HS-27A (cell line): ENCODE data around the gene QPCT.

ENCODE experiments used
- DNase-seq: peaks from one replicate; pipeline ENCODE4 v3.0.0-alpha.2; 2012; ENCODE audit warnings: low read depth, missing footprints

QPCT gene

DNA sequence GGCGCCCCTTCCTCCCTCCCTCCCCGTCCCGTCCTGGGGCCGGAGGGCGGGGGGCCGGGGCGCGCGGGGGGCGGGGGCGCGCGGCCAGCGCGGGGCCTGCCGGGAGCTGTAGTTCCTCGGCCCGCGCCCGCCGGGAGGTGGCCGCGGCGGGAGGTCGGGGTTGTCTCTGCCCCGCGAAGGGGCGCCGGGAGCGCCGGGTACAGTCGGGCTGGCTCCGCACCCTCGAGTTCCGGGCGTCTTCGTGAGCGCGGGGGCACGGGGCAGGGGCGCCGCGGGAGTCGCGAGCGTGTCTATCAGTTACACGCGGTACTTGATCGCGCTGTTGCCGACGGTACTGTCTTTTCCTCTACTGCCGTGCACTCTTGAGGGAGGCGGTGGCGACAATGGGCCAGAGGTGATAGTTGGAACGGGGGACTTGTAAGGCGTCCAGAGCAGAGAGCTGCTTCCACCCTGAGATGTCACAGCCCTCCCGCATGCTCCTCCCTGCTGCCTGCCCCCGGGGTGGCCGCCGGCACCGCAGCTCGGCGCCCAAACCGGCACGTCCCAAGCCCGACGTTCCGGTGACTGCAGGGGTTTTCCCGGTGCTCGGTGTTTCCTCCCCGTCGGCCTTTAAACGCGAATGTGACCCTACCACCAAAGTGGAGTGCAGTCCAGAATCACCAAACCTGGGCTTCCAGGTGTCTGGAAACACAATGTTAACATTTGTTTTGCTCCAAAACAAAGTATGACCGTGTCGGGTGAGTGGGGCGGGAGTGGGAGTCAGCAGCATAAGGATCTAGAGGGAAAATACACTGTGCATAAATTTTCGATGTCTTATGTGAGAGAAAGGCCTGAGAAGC lies 19.4 kb upstream of the QPCT start, which contains the start of gene PRKD3:
PRKD3 (minus strand) TSS at position 48 of the 839 bp plus-strand sequence. CDS start 8,309 bp downstream, outside the sequence.
- no peak for DNase-seq

DNA sequence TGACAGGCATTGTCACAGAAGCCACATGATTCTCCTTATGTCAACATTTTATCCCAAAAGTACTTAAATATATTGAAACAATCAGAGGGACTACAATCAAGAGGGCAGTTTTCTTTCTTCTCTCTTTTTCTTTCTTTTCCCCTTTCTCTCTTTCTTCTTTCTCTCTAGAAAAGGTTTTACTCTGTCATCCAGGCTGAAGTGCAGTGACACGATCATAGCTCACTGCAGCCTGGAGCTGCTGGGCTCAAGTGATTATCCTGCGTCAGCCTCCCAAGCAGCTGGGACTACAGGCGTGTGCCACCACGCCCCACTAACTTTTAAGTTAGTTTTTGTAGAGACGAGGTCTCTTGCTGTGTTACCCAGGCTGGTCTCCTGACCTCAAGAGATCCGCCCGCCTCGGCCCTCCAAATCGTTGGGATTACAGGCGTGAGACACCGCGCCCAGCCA lies 18.8 kb upstream of the QPCT start:
- no peak for DNase-seq

DNA sequence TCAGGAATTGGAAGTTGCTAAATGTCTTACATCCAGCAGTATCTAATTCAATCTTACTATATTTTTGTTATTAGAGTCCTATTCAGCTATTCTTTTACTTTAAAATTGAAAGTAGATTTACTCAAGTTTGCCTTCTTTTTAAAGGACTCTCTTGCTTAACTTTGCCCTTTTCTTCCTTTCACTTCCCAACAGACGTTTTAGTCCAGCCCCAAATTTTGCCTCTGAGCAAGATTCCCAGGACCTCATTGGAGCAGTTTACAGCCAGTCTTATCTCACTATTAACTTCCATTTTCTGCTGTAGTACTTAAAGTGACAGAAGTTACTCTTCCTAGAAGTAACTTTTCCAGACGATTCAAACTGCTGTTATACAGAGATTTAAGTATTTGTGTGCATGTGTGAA lies 18.1 kb upstream of the QPCT start:
- DNase-seq: no peak

DNA sequence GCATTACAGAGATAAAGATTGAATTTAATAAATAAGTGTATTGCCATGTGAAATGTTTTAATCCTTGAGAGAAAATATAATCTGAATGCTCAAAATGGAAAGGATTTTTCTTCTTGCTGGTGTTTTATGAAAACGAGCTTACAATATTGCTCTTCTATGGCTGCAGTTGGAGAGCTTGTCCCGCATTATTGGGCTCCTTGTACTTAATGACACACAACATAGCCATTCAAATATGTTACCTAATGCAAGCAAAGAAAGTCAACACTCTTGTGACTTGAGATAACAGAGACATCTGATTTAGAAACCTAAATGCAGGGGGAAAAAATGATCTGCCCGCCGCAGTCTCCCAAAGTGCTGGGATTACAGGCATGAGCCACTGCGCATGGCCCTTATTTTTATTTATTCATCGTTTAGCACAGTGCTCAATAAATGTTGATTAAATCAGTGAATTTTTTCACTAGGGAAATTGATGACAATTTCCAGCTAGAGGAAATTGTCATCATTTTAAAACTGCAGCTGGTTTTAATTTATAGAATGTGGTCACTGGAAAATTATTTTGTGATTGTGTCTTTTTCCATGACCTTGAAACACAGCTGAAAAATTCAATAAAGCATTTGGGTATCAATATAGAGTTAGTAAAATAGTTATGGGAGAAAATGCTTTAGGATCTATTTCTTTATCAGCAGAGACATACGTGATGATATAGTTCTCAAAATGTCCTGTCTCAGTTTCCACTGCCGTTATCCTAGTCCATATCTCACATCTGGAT lies 17.4 kb upstream of the QPCT start:
- DNase-seq: no peak

DNA sequence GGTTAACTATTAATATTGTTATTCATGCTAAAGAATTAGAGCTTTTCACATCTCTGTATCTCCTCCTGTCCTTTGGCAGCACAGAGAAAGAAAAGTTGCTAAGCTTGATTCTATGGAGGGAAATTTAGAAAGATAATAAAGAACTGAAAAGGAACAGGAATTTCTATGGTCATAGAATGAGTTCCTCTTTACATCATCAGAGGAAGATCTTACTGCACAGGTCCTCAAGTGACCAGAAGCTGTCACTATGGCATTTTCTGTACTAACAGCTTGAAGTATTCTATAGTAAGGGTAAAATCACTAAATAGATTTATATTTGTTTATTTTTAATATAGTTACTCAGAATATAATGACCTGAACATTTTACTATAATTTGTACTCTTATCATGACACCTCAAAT lies 13.7 kb upstream of the QPCT start:
- no peak for DNase-seq

DNA sequence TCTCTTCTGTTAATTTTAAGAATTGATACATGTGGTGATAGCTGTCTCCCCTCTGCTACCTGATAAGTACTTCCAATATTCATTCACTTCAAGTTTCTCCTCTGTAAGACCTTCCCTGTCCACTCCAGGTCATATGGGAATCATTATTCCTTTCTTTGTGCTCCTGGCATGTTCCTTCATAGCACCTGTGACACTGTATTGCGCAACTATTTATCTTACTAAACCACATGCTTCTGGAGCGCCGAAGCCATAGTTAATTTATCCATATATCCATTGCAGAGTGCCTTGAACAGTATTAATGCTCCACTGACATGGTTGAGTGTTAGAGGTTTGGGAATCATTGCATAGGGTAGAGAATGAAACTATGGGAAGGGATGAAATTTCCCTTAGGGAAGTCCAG lies 11.9 kb upstream of the QPCT start:
- no peak for DNase-seq

DNA sequence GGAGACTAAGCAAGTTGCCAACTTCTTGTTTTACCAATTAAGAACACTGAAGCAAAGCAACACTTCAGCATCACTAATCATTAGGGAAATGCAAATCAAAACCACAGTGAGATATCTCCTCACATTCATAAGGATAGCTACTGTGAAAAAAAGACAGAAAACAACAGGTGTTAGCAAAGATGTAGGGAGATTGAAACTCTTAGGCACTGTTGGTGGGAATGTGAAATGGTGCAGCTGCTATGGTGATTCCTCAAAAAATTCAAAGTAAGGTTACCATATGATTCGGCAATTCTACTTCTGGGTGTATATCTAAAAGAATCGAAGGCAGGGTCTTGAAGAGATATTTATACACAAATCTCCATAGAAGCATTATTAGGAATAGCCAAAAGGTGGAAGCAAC lies 11.2 kb upstream of the QPCT start:
- DNase-seq: no peak

DNA sequence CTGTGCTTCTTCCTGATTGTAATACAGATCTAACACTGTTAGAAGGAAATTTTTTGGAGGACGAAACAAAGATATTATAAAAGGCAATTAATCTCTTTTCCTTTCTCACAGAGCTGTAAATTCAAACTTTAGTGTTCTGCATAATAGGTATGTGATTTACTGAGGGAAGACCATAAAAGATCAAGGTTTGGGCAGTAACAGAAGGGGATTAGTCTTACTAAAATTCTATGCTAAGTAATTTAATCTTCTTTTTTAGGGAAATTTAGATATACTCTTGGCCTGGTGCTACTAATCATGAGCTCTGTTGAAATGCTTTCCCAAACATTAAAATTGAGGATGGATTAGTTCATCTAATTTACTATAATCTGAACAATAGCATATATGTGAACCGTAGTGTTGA lies 8.8 kb upstream of the QPCT start:
- DNase-seq: no peak

DNA sequence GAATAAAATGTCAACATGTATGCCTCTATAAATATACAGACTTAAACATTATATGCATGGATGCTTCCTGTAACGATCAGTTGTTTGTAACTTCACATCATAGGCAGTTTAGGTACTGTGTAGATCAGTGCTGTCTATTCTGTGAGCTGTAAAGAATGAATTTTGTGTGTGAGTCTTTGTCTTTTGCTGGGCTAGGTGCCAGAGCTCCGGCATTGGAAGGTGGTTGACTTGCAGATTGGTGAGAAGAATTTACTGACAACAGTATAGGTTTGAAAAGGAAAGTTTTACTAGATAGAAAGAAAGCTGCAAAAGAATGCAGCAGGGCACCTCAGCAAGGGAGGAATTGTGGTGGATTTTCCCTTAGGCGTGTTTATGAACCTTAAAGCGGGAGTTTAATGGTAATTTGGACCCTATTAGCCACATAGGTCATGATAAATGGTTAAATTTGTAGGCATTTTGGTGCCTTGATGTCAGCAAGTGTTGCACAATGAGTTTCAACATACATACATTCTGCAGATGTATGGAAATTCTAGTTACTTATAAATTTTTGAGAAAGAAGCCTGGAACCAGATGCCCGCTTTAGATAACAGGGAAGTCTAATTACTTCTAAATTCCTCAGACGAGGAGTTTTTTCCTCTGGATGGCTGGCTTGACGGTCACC lies 6.7 kb upstream of the QPCT start:
- DNase-seq: no peak

DNA sequence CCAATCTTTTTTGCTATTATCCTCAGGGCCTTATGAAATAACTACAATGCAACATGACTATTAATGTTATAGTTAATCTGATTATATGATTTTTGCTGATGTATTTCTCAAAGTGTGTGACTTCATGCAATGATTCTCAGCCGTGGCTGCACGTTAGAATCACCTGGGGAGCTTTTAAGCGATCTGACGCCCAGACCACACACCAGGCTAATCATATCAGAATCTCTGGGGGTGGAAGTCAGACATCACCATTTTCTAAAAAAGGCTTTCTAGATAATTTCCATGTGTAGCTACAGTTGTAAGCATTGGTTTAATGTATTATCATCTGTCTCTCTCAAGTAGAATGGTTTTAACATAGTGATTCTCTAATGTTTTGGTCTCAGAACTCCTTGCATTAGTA lies 5.5 kb upstream of the QPCT start:
- no peak for DNase-seq

DNA sequence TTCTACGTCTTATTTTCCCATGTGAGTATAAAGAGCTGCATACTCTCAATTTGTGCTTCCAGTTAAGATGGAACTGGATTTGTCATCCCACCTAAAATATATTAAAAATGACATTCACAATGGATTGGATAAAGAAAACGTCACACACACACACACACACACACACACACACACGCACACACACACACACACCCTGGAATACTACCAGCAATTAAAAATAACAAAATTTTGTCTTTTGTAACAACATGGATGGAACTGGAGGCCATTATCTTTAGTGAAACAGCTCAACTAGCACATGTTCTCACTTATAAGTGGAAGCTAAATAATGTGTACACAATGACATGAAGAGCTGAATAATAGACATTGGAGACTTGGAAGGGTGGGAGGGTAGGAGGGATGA lies 3.8 kb upstream of the QPCT start:
- DNase-seq: no peak

DNA sequence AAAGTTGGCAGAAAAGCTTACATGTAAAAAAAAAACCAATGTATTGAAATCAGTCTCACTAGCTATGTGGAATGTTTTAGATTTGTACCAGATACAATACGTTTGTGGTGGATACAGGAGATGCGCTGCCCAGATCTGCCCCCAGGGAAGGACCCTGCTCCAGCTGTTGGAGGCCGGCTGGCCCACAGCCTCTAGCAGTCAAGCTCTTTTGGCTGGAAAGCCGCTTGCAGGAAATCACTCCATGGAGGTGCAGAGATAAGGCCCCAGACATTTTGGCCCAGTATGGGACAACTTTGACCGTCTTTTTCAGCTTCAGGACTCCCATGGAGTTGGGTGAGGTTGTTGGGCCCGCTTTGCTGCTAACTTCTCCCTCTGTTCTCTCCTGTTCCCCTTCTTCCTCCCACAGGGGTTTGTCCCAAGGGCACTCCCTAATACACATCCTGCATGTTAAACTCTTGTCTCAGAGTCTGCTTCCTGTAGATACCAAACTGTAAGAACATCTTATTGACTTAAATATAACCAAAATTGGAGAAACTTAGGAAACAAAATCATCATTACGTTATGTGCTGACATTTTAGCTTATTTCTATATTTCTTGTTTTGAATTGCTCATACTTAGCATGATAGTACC lies 1.7 kb upstream of the QPCT start:
- DNase-seq: no peak

DNA sequence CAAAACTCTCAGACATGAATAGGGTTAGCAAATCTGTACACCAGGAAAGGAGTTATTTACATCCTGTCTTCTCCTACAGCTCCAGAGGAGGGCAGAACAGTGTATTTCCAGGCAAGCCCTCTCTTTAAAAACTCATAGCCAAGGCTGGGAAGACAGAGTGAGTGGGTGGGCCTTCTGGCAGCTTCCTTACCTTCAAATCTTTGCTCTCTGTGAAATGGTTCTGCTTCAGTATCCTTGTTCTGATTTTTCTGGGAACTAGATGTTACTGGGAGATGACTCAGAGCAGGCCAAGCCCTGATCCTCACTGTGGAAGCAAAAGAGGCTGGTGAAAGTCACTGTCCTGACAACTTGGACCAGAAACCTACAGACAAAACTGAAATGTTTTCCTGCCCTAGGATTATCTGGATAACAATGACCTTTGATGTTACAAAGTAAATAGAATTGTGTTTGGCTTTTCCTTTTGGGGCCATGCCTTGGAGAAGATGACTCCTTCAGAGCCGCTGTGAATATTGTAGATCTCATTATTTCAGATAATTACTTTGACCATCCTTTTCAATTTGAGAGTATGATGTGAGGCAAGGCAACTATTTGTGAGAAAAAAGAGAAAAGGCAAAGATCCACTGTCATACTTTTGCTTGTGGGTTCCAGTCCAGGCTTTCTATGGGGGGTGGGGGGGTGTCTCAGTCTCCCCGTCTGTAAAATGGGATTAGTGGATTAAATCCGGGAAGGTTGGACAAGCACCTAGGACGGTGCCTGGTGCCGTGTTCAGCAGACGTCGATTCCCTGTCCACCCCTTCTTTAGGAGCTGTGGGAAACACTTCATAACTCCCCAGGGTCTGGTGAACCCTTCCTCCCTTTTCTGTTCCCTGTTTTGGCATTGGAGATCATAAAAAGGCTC lies 644 bp upstream of the QPCT start:
- DNase-seq: no peak

DNA sequence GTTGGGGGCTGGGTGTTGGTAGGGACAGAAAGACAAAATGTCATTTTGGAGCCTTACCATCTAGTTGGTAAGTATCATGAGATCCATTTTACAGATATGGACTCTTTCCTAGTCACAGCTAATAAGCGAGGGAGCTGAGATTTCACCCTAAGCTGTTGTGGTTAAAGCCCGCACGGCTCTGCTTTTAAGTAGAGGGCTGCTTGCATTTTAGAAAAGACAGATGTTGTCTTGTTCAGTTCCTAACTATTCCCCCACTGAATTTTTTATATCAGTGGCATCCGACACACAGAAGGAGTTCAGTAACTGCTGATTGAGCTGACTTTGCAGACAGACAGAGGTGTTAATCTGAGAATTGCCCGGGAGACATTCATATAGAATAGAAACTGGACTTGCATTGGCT lies 3.7 kb downstream of the QPCT start:
- DNase-seq: no peak

DNA sequence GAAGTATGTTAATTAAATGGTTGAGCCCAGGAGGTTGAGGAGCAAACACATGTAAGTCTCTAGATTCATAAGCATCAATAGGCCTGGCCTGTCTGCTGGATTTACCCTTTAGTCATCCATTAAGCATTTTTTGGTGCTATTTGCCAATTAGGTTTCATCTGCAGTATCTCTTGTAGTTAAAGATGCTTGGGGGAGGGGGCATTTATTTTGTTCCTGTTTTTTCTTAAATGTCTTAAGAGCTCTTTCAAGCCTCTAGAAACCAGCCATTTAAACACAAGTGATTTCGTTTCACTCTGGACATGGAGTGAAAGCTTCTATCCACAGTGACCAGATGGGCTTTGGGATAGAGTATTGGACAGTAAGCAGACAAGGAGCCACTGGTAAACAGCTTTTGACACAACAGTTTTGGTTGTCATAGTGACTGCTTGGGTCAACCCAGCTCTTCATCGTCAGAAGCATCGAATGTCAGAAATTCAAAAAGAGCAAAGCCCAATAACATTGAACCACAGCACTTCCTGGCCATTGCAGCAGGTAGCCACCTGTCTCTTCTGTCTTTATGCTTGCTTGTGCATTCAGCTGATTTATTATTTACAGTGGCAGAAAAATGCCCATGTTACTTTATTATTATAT lies 4.9 kb downstream of the QPCT start:
- DNase-seq: no peak

DNA sequence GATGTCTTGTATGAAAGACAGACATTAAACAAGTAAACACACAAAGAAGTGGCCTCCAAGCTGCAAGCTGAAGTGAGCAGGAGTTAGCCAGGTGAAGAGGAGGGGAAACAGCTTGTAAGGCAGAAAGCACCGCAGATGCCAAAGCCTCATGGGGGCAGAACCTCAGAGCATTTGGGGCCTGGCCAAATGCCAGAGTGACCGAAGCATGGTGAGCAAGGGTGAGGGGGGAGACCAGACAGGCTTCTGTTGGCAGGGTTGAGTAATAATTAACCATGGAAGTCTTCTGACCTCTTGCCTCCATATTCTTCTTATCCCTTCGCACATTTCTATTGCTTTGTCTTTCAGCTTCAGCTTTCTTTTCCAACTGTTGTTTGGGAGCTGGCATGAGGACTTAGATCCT lies 5.6 kb downstream of the QPCT start:
- no peak for DNase-seq

DNA sequence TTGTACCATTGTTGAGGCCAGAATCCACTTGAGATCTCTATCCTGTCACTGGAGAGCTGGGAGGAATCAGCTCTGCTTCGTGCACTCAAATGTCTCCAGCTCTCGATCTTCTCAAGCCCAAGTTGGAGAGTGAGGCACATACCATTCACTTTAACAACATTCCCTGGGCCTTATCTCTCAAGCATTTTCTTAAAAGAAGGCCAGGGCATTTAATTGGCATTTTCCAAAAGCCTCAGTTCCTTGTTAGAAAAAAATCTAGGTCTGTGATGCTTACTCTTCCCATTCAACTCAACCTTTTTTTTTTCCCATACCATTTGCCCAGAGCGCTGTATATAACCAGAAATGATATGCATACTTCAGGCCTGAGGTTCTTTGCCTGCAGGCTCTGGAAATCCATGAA lies 10.1 kb downstream of the QPCT start:
- no peak for DNase-seq

DNA sequence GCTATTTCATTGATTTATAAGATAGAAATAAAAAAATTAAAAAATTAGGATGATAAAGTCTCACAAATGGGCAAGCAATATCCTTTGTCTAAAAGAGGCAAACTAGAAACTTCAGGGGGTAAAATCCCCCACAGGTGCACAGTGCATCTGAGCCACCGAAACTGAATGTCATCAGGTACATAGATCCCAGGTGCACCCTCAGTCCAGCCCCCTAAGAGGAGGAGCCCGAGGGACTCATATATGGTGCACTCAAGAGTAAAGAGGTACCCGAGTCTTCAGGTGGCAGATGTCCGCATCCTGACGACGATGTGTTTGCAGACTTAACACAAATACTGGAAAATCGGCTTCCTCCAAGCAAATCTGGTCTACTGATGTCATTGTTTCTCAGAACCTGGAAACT lies 11.3 kb downstream of the QPCT start:
- DNase-seq: no peak

DNA sequence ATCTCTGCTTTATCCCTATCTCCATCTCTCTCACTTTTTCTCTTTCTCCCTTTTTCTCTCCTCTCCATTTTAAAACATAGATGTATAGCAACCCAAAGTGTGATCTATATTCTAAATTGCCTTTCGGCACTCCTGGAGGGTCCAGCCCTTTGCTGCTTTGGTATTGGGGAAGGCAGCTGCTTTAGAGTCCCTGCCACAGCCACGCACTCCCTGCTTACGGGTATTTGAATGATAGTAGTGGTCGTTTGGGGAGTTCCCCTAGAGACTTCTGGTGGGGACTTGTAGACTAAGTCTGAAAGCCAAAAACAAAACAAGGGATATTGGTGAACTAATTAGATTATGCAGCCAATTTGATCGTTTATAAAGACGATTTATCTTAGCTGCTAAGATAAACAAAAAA lies 11.9 kb downstream of the QPCT start:
- no peak for DNase-seq

DNA sequence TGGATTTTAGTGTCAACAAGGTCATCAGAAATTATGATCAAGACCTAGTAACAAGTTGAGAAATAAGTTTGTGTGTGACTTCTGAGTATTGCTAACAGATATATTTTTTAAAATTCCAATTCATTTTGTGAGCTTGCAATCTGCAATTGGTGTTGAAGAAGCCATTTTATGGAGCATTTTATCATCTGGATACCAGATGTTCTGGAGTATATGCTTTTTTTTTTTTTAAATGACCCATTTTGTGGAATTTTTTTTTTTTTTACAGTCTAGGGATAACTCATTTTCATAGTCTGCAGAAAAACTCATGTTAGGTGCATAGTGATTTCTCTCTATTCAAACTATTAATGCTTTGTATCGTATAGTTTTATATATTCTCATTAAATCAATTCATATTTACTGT lies 12.6 kb downstream of the QPCT start:
- DNase-seq: no peak

DNA sequence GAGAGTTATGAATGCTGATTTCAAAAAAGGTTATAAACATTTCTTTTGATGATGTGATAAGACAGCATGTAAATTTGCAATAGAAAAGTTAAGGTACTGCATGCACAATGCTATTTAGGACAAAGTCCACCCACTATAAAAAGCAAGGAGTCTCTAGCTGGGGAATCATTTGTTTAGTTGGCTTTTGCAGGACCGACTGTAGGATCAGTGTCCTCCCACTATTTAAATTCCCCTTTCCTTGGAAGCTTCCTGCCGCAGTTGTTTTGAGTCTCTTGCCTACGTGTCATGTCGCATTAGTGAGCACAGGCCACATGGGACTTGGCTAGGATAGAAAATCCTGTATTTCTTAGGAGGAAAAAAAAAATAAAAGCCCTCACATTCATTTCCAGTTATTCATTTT lies 13.1 kb downstream of the QPCT start:
- no peak for DNase-seq
